Liver (tissue), 3 donors: Measurements from ENCODE around the gene FBLIM1.

Experiments
- JUND ChIP-seq, 2 donors: IDR thresholded peaks; 2 replicates each; pipeline ENCODE4 v1.6.1; 2016; ENCODE audit warnings: antibody characterized with exemption in 2 of 2
- TAF1 ChIP-seq: conservative IDR thresholded peaks from 2 replicates; pipeline ENCODE4 v1.6.1; 2016; ENCODE audit warnings: antibody characterized with exemption, mild to moderate bottlenecking
- YY1 ChIP-seq: IDR thresholded peaks from 2 replicates; pipeline ENCODE4 v1.6.1; 2016; ENCODE audit warnings: antibody characterized with exemption, mild to moderate bottlenecking
- TF ChIP-seq, protein P1 (sequence below): fragments of 150-350 bp; IDR thresholded peaks from 2 replicates; pipeline ENCODE4 v1.5.1; 2017; ENCODE audit warnings: improper control_type of control experiment, low read depth, low read length; ENCODE audit not compliant: missing input control
- TF ChIP-seq, protein P2 (sequence below): IDR thresholded peaks from 2 replicates; pipeline ENCODE4 v1.6.1; 2016; ENCODE audit warnings: antibody characterized with exemption
- donor health status: healthy.
- donor health status: healthy.

DNA sequence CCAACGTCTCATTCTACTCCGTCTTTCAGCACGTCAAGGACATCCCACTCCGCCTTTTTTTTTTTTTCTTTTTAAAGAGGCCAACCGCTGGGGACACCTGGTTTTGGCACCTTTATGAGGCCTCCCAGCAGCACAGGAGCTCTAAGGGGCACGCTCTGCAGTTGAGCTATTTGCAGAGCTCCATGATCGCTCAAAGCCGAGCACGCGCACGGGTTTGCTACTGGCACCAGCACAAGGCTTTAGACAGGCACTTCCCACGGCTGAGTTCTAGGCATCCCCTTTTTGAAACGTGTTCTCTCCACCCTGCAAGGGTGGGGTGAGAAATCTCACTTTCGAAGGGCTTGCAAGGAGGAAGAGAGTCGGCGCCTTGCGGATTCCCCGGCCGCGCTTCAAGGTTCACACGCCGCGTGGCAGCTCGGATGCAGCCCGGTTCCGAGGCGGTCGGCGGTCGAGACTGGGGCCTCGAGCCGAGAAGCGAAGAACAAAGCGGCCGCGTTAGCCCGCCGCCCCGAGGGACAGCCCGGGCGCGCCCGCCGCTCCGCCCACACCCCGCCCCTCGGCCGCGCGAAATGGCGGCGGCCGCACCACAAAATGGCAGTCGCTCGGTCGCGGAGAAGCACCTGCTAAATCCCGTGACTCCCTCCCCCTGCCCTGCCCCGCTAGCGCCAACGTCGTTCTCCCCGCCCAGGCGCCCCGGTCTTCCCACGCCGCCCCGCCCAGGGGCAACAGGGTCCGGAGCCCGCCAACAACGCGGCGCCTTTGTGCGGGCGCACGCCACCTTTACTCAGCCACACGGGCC, 76.0 kb downstream of the FBLIM1 start:
- TF ChIP-seq, protein P1, sequence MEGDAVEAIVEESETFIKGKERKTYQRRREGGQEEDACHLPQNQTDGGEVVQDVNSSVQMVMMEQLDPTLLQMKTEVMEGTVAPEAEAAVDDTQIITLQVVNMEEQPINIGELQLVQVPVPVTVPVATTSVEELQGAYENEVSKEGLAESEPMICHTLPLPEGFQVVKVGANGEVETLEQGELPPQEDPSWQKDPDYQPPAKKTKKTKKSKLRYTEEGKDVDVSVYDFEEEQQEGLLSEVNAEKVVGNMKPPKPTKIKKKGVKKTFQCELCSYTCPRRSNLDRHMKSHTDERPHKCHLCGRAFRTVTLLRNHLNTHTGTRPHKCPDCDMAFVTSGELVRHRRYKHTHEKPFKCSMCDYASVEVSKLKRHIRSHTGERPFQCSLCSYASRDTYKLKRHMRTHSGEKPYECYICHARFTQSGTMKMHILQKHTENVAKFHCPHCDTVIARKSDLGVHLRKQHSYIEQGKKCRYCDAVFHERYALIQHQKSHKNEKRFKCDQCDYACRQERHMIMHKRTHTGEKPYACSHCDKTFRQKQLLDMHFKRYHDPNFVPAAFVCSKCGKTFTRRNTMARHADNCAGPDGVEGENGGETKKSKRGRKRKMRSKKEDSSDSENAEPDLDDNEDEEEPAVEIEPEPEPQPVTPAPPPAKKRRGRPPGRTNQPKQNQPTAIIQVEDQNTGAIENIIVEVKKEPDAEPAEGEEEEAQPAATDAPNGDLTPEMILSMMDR, result no peak
- TF ChIP-seq JUND (IDR thresholded peaks at IDR 0.05), result no peak
- TF ChIP-seq, protein P2, sequence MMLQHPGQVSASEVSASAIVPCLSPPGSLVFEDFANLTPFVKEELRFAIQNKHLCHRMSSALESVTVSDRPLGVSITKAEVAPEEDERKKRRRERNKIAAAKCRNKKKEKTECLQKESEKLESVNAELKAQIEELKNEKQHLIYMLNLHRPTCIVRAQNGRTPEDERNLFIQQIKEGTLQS, result peak; percentile 19
- peak; percentile 97 for TF ChIP-seq YY1
- peak; percentile 74 for TF ChIP-seq TAF1
